CD4-positive, alpha-beta memory T cell (primary cell): ENCODE results near the gene GSX1. TPM values are rescaled to one million over a fixed set of nuclear protein-coding genes. Genes with fewer than 3 reads are reported as not detected.
"Not testable (repeated sequence)": the region's sequence is repeated elsewhere in the genome, so short reads cannot be mapped to it uniquely, and the experiment has no call there.

Source experiments
- CTCF ChIA-PET: fragments of 350-600 bp; sonication (Branson Sonifier 250); formaldehyde crosslinking; loops from one replicate; lab custom pipeline; 2021; ENCODE audit warnings: inconsistent platforms; ENCODE audit not compliant: partially characterized antibody; lab: Charles Lee
- POLR2A ChIA-PET: fragments of 350-600 bp; sonication (Branson Sonifier 250); formaldehyde crosslinking; loops from one replicate; lab custom pipeline; 2021; ENCODE audit not compliant: partially characterized antibody; lab: Charles Lee
- DNase-seq, 5 donors: peaks; one replicate each; pipeline versions ENCODE4 v3.0.0 to v3.0.0-alpha.2; 2020 to 2022; ENCODE audit warnings: mixed read lengths in 1 of 5
- H3K27ac ChIP-seq: one replicate; pipeline ENCODE4 v1.7.0; 2013; ENCODE audit warnings: low read depth, low read length
- H3K27me3 ChIP-seq: 2 replicates; pipeline ENCODE4 v1.7.0; 2013; ENCODE audit warnings: mild to moderate bottlenecking, low read length, moderate library complexity; ENCODE audit not compliant: insufficient read depth
- H3K36me3 ChIP-seq: 2 replicates; pipeline ENCODE4 v1.7.0; 2013; ENCODE audit warnings: mild to moderate bottlenecking, low read length, moderate library complexity; ENCODE audit not compliant: insufficient read depth
- H3K4me1 ChIP-seq: 2 replicates; pipeline ENCODE4 v1.7.0; 2013; ENCODE audit warnings: mild to moderate bottlenecking, low read length, moderate library complexity; ENCODE audit not compliant: insufficient read depth
- H3K4me3 ChIP-seq, 2 donors: one replicate each; pipeline ENCODE4 v1.7.0; 2013; ENCODE audit warnings: low read length in 2 of 2, mild to moderate bottlenecking in 1 of 2
- H3K9me3 ChIP-seq, 2 donors: one replicate each; pipeline ENCODE4 v1.7.0; 2013; ENCODE audit warnings: low read length in 2 of 2, control low read depth in 1 of 2; ENCODE audit not compliant: control insufficient read depth in 1 of 2
- H3K27ac Mint-ChIP-seq, 7 donors: one replicate each; pipeline ENCODE4 v1.8.0; 2020 to 2021; ENCODE audit warnings: mixed read lengths in 7 of 7, mild to moderate bottlenecking in 6 of 7, inconsistent platforms in 3 of 7, moderate library complexity in 3 of 7
- H3K27me3 Mint-ChIP-seq, 2 donors: one replicate each; pipeline ENCODE4 v1.8.0; 2020 to 2021; ENCODE audit warnings: mixed read lengths in 2 of 2
- H3K36me3 Mint-ChIP-seq, 2 donors: one replicate each; pipeline ENCODE4 v1.8.0; 2020 to 2021; ENCODE audit warnings: mixed read lengths in 2 of 2, inconsistent platforms in 1 of 2, mild to moderate bottlenecking in 1 of 2
- H3K4me1 Mint-ChIP-seq, 4 donors: one replicate each; pipeline ENCODE4 v1.8.0; 2020 to 2021; ENCODE audit warnings: mixed read lengths in 4 of 4, mild to moderate bottlenecking in 1 of 4
- H3K4me3 Mint-ChIP-seq, 8 donors: one replicate each; pipeline ENCODE4 v1.8.0; 2020 to 2021; ENCODE audit warnings: mixed read lengths in 8 of 8, mild to moderate bottlenecking in 7 of 8, moderate library complexity in 6 of 8, inconsistent platforms in 3 of 8
- H3K9me3 Mint-ChIP-seq, 8 donors: one replicate each; pipeline ENCODE4 v1.8.0; 2020 to 2021; ENCODE audit warnings: mixed read lengths in 8 of 8, mild to moderate bottlenecking in 5 of 8, inconsistent platforms in 3 of 8, moderate library complexity in 1 of 8
- intact Hi-C: fragments of 100-400 bp; cut with micrococcal nuclease; formaldehyde crosslinking; loops from one replicate; pipeline ENCODE4 v1.15.1; 2023
- polyA plus RNA-seq, 2 donors: library from polyadenylated mRNA; unstranded; fragments of 300-500 nt; fragmentation: Illumina TruSeq; gene quantifications; one replicate each; pipeline ENCODE4 v1.2.3, GENCODE V29; 2021
- total RNA-seq, 2 experiments: library from RNA; stranded (reverse); gene quantifications; one replicate each; pipeline ENCODE4 v1.2.3, GENCODE V29; 2021

GSX1 gene
- total RNA-seq (not detected), polyA plus RNA-seq (not detected)

- Histone ChIP-seq H3K27me3 (peaks cover 52% of the 10 kb centered on the region), H3K4me1 (peaks cover 34% of the 10 kb centered on the region), H3K9me3 (no peaks in the 10 kb centered on the region), H3K27ac (no peak within 1 kb of the TSS), H3K36me3 (no peaks in the 10 kb centered on the region), H3K4me3 (peak within 1 kb of the TSS; percentile 54 to 61)
- intact Hi-C loops, result no loop called here
- Mint-ChIP-seq H3K36me3 (peaks cover 0 to 2% of the 10 kb centered on the region in 2 donors), H3K9me3 (peaks cover 0 to 6% (median 4%) of the 10 kb centered on the region in 8 donors), H3K4me1 (peaks cover 29 to 55% (median 42%) of the 10 kb centered on the region in 4 donors), H3K27ac (peak within 1 kb of the TSS in 1 of 7 donors; percentile 20), H3K27me3 (peaks cover 65 to 69% of the 10 kb centered on the region in 2 donors), H3K4me3 (peak within 1 kb of the TSS; percentile 83 to 95 (median 90))
- peak in 4 of 5 donors; percentile 38 to 52 (median 45) for DNase-seq
- POLR2A ChIA-PET, result no interaction called here
- CTCF ChIA-PET, result interaction anchor here (1.4 kb wide), 1 partner anchor 36 kb away, joined by 3 read pairs; no protein-coding TSS in a partner anchor
Measured at GRCh38 chr13:27792393-27793218, at the start of gene GSX1. Gene GSX1 (plus strand): TSS chr13:27792483. CDS start chr13:27792691, 208 bp downstream.

- no peaks in the 10 kb centered on the region for H3K36me3 Mint-ChIP-seq
- Histone ChIP-seq H3K4me3 (no peak overlapping the region), H3K4me1 (no peaks in the 10 kb centered on the region), H3K27ac (no peak overlapping the region), H3K9me3 (no peaks in the 10 kb centered on the region), H3K36me3 (no peaks in the 10 kb centered on the region), H3K27me3 (no peaks in the 10 kb centered on the region)
- no peaks in the 10 kb centered on the region for H3K9me3 Mint-ChIP-seq
- ChIA-PET POLR2A (no interaction called here), CTCF (no interaction called here)
- no peak overlapping the region for H3K27ac Mint-ChIP-seq
- intact Hi-C loops, result no loop called here
- no peak for DNase-seq
- peaks cover 4 to 11% of the 10 kb centered on the region in 2 donors for H3K27me3 Mint-ChIP-seq
- H3K4me3 Mint-ChIP-seq, result no peak overlapping the region
- H3K4me1 Mint-ChIP-seq, result peaks cover 0 to 3% (median 0%) of the 10 kb centered on the region in 4 donors
Measured at GRCh38 chr13:27744801-27745200, 47.5 kb upstream of the GSX1 start.

GRCh38 chr13:27745301-27745700, 47.0 kb upstream of the GSX1 start:
- Histone ChIP-seq H3K27ac (no peak overlapping the region), H3K4me1 (no peaks in the 10 kb centered on the region), H3K36me3 (no peaks in the 10 kb centered on the region), H3K4me3 (no peak overlapping the region), H3K9me3 (no peaks in the 10 kb centered on the region), H3K27me3 (no peaks in the 10 kb centered on the region)
- peaks cover 4 to 11% of the 10 kb centered on the region in 2 donors for H3K27me3 Mint-ChIP-seq
- H3K9me3 Mint-ChIP-seq, result no peaks in the 10 kb centered on the region
- intact Hi-C loops, result no loop called here
- no peak overlapping the region for H3K4me3 Mint-ChIP-seq
- no peak overlapping the region for H3K27ac Mint-ChIP-seq
- ChIA-PET POLR2A (no interaction called here), CTCF (no interaction called here)
- DNase-seq, result no peak
- peaks cover 0 to 3% (median 0%) of the 10 kb centered on the region in 4 donors for H3K4me1 Mint-ChIP-seq
- no peaks in the 10 kb centered on the region for H3K36me3 Mint-ChIP-seq

- H3K4me3 ChIP-seq, H3K9me3 Mint-ChIP-seq, CTCF ChIA-PET, DNase-seq, H3K27ac ChIP-seq, H3K4me1 ChIP-seq, intact Hi-C loops, H3K36me3 ChIP-seq, POLR2A ChIA-PET, H3K27ac Mint-ChIP-seq, H3K27me3 ChIP-seq, H3K4me3 Mint-ChIP-seq, H3K4me1 Mint-ChIP-seq, H3K9me3 ChIP-seq, H3K36me3 Mint-ChIP-seq: not testable (repeated sequence)
- peaks cover 5 to 11% of the 10 kb centered on the region in 2 donors for H3K27me3 Mint-ChIP-seq
Measured at GRCh38 chr13:27748143-27748542, 44.1 kb upstream of the GSX1 start.

- Histone ChIP-seq H3K27ac (no peak overlapping the region), H3K4me3 (no peak overlapping the region), H3K4me1 (no peaks in the 10 kb centered on the region), H3K9me3 (no peaks in the 10 kb centered on the region), H3K27me3 (no peaks in the 10 kb centered on the region), H3K36me3 (no peaks in the 10 kb centered on the region)
- Mint-ChIP-seq H3K4me1 (no peaks in the 10 kb centered on the region), H3K27me3 (peaks cover 7 to 11% of the 10 kb centered on the region in 2 donors), H3K4me3 (no peak overlapping the region), H3K9me3 (peaks cover 2 to 21% (median 15%) of the 10 kb centered on the region in 8 donors), H3K27ac (no peak overlapping the region), H3K36me3 (peaks cover 0 to 5% of the 10 kb centered on the region in 2 donors)
- intact Hi-C loops, result no loop called here
- DNase-seq, result no peak
- ChIA-PET POLR2A (no interaction called here), CTCF (no interaction called here)
Measured at GRCh38 chr13:27751953-27752532, 40.2 kb upstream of the GSX1 start.

GRCh38 chr13:27765650-27766049, 26.6 kb upstream of the GSX1 start:
- H3K36me3 Mint-ChIP-seq, result no peaks in the 10 kb centered on the region
- CTCF ChIA-PET, result no interaction called here

GRCh38 chr13:27770809-27771208, 21.5 kb upstream of the GSX1 start:
- POLR2A ChIA-PET, result no interaction called here
- Histone ChIP-seq H3K27ac (no peak overlapping the region), H3K4me3 (no peak overlapping the region), H3K9me3 (no peaks in the 10 kb centered on the region), H3K27me3 (no peaks in the 10 kb centered on the region), H3K36me3 (no peaks in the 10 kb centered on the region), H3K4me1 (no peaks in the 10 kb centered on the region)
- CTCF ChIA-PET, result interaction anchor here (0.8 to 4.5 kb wide), 5 partner anchors 13 to 213 kb away, joined by 3 to 23 read pairs (median 6); no protein-coding TSS in a partner anchor
- intact Hi-C loops, result loop anchor here (1.0 kb wide), 1 partner anchor 55 kb away; no protein-coding TSS in a partner anchor
- H3K9me3 Mint-ChIP-seq, result no peaks in the 10 kb centered on the region
- DNase-seq, result peak in 1 of 5 donors; percentile 11
- no peak overlapping the region for H3K27ac Mint-ChIP-seq
- no peaks in the 10 kb centered on the region for H3K36me3 Mint-ChIP-seq
- peaks cover 27 to 32% of the 10 kb centered on the region in 2 donors for H3K27me3 Mint-ChIP-seq
- H3K4me1 Mint-ChIP-seq, result no peaks in the 10 kb centered on the region
- H3K4me3 Mint-ChIP-seq, result no peak overlapping the region

More at GRCh38 chr13:27765650-27766049, 26.6 kb upstream of the GSX1 start:
- H3K4me1 Mint-ChIP-seq, result no peaks in the 10 kb centered on the region
- no peaks in the 10 kb centered on the region for H3K9me3 Mint-ChIP-seq
- intact Hi-C loops, result no loop called here
- POLR2A ChIA-PET, result no interaction called here
- Histone ChIP-seq H3K4me1 (no peaks in the 10 kb centered on the region), H3K4me3 (no peak overlapping the region), H3K36me3 (no peaks in the 10 kb centered on the region), H3K9me3 (no peaks in the 10 kb centered on the region), H3K27ac (no peak overlapping the region), H3K27me3 (no peaks in the 10 kb centered on the region)
- no peak for DNase-seq
- no peak overlapping the region for H3K27ac Mint-ChIP-seq
- H3K27me3 Mint-ChIP-seq, result peaks cover 20 to 29% of the 10 kb centered on the region in 2 donors
- no peak overlapping the region for H3K4me3 Mint-ChIP-seq
